Renal pelvis (tissue), 4 donors: Measurements from ENCODE around the gene MRTFA. TPM values are rescaled to one million over a fixed set of nuclear protein-coding genes. Genes with fewer than 3 reads are reported as not detected.
A peak's percentile ranks its signal among the peaks of the same experiment; 100 is the strongest.

Experiments
- DNase-seq: peaks from one replicate; pipeline ENCODE4 v3.0.0-alpha.2; 2013
- polyA plus RNA-seq, 3 donors: library from polyadenylated mRNA; unstranded; fragments of 120-200 nt; gene quantifications; one replicate each; pipeline ENCODE4 v1.2.1, GENCODE V29; 2013; ENCODE audit not compliant: insufficient read length in 3 of 3

MRTFA gene
- polyA plus RNA-seq, 3 donors: 28.2 to 31.1 (median 28.5) TPM

DNA sequence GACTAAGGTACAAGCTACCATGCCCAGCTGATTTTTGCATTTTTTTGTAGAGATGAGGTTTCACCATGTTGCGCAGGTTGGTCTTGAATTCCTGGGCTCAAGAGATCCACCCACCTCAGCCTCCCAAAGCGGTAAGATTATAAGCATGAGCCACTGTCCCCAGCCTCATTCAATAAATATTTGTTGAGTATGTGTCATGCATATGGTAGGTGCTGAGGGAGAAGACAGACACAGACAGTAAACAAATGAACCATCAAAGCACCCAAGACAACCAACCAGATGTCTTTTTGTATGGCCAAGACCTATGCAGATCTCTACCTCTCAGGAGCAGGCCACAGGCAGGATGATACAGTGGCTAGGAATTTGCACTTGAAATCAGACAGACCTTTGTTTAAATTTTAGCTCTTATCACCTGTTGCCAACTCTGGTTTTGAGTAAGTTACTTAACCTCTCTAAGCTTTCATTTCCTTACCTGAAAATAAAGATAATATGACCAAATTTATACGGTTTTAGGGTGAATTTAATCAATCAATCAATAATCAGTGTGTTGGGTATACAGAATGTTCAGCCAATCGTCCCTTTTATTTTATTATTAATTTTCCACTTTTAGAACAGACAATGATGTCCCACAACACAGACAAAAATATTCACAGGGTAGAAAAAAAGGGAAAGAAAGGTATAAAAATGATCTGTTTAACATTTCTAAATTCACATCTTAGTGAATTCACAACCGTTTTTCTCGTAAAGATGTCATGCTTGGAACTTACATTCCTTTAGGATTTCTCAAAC lies 137.9 kb downstream of the MRTFA start:
- DNase-seq: no peak

DNA sequence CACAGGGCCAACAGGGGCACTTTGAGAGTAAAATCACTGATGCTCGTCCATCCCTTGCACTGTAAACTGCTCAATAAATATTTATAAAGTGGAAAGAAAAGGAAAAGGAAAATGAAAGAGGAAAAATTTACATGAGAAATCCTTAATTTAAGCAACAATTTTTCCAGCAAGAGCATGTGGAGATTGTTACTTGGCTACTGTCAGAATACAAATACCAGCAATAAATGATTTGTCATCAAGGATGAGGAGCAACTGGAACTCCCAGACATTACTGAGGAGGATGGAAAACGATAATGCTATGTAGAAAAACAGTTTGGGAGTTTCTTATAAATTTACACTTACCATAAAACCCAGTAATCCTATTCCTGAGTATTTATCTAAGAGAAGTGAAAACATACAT lies 143.1 kb downstream of the MRTFA start:
- no peak for DNase-seq

GRCh38 chr22:40491990-40492631 lies 144.4 kb downstream of the MRTFA start:
- no peak for DNase-seq

DNA sequence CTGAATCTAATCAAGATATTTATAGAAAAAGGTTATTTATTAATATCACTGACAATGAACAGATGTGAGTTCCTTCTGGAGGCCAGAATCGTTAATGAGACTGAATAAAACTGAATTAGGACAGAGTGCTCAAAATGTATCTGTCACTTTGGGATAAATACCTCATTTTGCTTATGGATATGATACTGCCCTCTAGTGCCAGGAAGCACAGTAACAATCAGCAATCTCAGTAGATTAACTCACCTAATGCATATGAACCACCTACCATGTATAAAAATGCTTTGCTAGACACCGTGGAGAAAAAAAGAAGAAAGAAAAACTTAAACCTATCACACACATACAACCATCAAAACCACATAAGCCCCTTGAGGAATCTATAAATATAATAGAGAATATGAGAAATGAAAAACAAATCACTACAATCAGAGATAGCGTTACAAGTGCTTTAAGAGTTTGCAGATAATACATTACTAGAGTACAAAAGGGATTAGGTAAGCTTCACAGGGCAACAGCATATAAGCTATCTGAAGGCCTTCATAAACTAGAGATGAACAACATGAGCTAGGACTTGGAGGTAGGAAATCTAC lies 148.8 kb downstream of the MRTFA start:
- no peak for DNase-seq

GRCh38 chr22:40486962-40487602 lies 149.4 kb downstream of the MRTFA start:
- DNase-seq: no peak

DNA sequence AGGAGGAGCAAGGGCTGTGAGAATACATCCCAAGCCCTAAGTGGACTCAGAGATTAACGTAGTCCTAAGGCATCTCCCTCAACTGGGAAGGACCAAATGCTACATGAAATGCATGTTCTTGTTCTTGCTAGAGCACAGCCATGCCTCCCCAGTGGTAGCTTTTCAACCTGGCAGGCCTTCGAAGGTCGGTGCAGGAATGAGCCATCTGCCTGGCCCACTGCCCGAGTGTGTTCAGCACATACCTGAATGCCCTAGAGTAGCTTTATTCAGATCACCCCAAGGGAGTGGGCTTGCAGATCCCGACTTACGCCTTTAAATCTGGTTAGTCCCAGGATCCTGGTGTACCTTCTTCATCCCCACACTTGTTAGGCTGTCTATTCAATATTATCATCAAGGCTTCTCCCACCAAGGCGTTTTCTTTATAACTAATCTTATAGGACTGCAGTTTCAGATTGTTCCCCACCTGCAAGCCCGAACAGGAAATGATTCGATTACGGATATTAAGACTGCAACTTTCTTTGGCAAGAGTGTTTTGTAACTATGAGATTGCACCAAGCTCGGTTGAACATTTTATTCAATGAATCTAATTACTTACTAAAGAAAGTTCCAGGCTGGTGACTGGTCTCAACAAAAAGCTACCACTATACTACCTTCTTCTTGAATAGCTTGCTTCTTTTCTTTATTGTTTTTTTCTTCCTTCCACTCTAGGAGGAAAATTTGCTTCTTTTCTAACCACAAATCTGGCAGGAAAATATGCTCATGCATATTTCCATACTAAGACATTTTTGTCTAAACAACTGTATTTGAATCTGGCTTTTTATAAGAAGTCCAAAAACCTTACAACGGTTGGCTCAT lies 150.5 kb downstream of the MRTFA start:
- no peak for DNase-seq

- DNase-seq: peak; percentile 89
These were observed 151.4 kb downstream of the MRTFA start for GRCh38 chr22:40484906-40485669.

- no peak for DNase-seq
These were observed 153.6 kb downstream of the MRTFA start for GRCh38 chr22:40482886-40483285.

DNA sequence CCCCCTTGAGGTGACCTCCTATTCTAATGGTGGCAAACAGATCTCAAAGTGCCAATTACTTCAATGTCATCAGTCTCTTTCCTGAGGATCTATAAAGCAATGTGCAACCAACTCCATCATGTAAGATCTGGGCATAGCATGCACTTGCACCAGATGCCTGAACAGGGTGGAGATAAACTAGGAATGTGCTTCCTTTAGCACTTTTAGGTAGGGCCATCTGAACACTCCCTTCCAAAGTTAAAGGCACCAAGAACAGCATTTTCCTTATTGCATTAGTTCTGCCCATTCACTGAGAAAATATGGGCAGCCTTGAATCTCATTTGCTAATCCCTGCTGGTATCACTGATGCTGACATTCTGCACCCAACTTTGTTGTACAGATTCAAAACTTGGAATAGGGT lies 154.1 kb downstream of the MRTFA start:
- no peak for DNase-seq

DNA sequence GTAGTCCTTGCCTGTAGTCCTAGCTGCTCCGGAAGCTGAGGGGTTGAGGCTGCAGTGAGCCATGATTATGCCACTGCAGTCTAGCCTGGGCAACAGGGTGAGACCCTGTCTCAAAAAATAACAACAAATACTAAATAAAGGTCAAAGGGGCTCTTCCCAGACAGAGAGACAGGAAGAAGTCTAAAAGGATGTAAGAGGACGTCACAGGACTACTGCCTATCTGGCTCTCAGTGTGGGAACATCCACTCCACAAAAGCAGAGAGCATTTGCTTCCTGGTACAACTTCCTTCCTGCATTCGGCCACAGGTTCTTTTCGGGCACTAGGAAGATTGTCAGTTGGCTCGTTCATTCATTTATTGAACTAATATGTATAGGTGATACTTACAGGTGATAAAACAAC lies 155.5 kb downstream of the MRTFA start:
- DNase-seq: no peak

DNA sequence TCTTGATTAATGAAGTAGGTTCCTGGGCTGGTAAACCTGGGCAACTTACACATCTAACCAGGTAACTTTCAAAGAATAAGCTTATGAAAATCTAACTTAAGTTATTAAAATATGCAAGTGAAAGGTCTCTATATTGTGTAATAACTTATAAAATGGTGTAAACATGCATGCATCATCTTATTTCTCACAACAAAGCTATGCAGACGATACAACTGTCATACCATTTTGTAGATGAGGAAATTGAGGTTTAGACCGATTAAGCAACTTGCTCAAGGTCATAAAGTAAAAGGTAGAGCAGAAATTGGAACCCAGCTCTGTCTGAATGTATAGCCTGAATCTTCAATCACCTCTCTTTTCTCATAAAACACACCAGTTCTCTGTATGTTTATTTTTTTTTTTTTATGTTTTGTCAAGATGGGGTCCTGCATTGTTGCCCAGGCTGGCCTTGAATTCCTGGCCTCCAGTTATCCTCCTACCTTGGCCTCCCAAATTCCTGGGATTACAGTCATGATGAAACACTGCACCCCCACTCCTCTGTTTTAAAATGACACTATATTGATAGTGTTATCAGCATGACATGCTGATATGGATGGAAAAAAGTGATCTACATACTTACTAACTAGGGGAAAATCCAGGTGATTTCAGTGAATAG lies 156.5 kb downstream of the MRTFA start:
- DNase-seq: no peak

DNA sequence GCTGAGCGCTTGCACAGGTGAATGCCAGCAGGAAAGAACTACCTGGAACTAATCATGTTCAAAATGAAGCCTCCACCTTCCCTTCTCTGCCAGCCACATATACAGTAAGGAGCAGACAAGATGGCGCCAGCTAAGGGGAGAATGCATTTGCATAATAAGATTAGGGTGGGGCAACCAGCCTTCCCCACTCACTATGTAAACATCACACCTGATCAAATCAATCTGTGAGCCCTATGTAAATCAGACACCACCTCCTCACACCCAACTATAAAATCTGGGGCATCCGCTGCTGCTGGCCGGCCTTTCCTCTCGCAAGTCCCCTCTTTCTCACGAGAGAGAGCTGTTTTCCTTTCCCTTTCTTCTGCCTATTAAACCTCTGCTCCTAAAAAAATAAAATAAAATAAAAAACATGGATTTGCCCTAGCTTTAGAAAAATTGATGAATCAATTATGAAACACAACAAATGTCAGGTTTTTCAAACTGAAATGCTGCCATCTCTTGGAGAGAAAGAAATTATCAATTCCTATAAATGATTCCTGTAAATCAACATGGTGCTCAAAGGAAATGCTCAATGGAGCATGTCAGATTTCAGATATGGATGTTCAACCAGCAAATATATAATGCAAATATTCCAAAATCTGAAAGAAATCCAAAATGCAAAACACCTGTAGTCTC lies 157.3 kb downstream of the MRTFA start:
- no peak for DNase-seq

GRCh38 chr22:40478338-40479125 lies 158.0 kb downstream of the MRTFA start:
- no peak for DNase-seq

- DNase-seq: no peak
These were observed 158.7 kb downstream of the MRTFA start for GRCh38 chr22:40477683-40478337.

DNA sequence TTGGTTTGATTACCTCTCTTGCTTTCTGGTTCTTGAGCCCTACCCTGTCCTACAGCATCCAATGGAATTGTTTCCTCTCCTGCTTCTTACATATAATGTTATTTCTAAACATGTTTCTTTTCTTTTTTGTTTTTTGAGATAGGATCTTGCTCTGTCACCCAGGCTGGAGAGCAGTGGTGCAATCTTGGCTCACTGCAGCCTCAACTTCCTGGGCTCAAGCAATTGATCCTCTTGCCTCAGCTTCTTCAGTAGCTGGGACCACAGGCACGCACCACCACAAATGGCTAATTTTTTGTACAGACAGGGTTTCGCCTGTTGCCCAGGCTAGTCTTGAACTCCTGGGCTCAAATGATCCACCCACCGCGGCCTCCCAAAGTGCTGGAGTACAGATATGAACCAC lies 160.2 kb downstream of the MRTFA start:
- DNase-seq: no peak

DNA sequence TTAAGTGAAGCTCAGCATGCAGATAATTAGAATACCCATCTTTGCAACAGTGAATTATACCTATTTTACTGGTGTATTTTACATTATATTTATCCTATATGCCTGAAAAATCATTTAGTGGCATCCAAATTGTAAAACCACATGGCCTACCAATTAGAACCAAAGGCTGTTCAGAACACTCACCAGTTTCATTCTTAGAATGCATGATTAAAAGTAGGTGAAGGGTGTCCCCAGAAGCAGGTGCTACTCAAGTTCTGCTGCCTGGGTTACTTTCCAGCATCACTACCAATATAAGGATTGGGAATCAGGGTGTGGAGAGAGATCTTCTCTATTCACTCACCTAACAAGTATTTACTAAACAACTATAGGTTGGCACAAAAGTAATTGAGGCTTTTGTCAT lies 162.8 kb downstream of the MRTFA start:
- no peak for DNase-seq

DNA sequence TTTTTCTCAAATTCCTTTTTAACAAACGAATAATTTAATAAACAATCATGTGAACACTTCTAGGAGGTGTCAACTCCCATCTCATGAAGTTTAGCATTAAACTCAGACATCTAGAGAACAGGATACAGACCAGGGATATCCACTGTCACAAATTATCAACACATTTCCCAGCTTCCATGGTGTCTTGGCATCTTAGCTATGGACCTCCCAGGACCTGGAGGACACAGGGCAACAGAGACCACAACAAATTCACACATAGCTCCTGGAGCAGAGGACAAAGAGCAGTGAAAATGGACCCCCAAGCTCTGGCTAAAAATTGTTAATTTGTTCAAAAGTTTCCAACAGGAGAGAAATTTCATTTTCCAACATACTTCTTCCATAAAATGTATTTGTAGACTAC lies 163.9 kb downstream of the MRTFA start:
- DNase-seq: no peak

GRCh38 chr22:40472051-40472450 lies 164.5 kb downstream of the MRTFA start:
- DNase-seq: no peak
